ENCODE measurements around the gene SOCS3.

The SOCS3 gene

GRCh38 chr17:78364436-78365281, 4.8 kb upstream of the SOCS3 start:
- H3K4me3 ChIP-seq (ENCODE audit: low read length): no peak overlapping the region
- no peaks in the 10 kb centered on the region for H3K79me2 ChIP-seq (ENCODE audit: low read length)
- no peaks in the 10 kb centered on the region for H3K4me1 ChIP-seq (ENCODE audit: low read length)
- H3K9me3 ChIP-seq (replicated peaks; ENCODE audit: insufficient read depth, low read length): no peaks in the 10 kb centered on the region
- H3K27me3 ChIP-seq (replicated peaks; ENCODE audit: insufficient read depth, low read length): peaks cover 81% of the 10 kb centered on the region
- no peaks in the 10 kb centered on the region for H4K20me1 ChIP-seq (ENCODE audit: insufficient read depth, low read length)
- no peak overlapping the region for H2AFZ ChIP-seq (ENCODE audit: low read length)
- H3F3A ChIP-seq (ENCODE audit: insufficient read depth, low read length): 0 out of 2 replicates have a peak, but pooled peaks cover 5% of the 10 kb centered on the region
- no peak for TF ChIP-seq EZH2 (optimal IDR thresholded peaks at IDR 0.05; ENCODE audit: low read depth, low read length)
- no peak for TF ChIP-seq EZH2phosphoT487 (IDR thresholded peaks at IDR 0.05; ENCODE audit: low read length)
- DNase-seq: no peak
- no peak overlapping the region for H3K27ac ChIP-seq (ENCODE audit: low read length)
- H3K9me2 ChIP-seq (replicated peaks; ENCODE audit: insufficient read depth, low read length): no peaks in the 10 kb centered on the region
- no peak overlapping the region for H3K4me2 ChIP-seq (ENCODE audit: low read depth, low read length)
- H3K9ac ChIP-seq (ENCODE audit: low read length): no peak overlapping the region
- no peaks in the 10 kb centered on the region for H3K36me3 ChIP-seq (replicated peaks; ENCODE audit: insufficient read depth, low read length)

- Histone ChIP-seq H3K4me2 (ENCODE audit: low read depth, low read length) (no peak overlapping the region), H3K9me2 (replicated peaks; ENCODE audit: insufficient read depth, low read length) (no peaks in the 10 kb centered on the region), H3K27me3 (replicated peaks; ENCODE audit: insufficient read depth, low read length) (peaks cover 83% of the 10 kb centered on the region), H3F3A (ENCODE audit: insufficient read depth, low read length) (0 out of 2 replicates have a peak, but pooled peaks cover 7% of the 10 kb centered on the region), H2AFZ (ENCODE audit: low read length) (no peak overlapping the region), H3K4me3 (ENCODE audit: low read length) (no peak overlapping the region), H3K4me1 (ENCODE audit: low read length) (no peaks in the 10 kb centered on the region), H3K27ac (ENCODE audit: low read length) (no peak overlapping the region), H3K9ac (ENCODE audit: low read length) (no peak overlapping the region), H3K36me3 (replicated peaks; ENCODE audit: insufficient read depth, low read length) (no peaks in the 10 kb centered on the region), H3K9me3 (replicated peaks; ENCODE audit: insufficient read depth, low read length) (no peaks in the 10 kb centered on the region), H3K79me2 (ENCODE audit: low read length) (no peaks in the 10 kb centered on the region), H4K20me1 (ENCODE audit: insufficient read depth, low read length) (no peaks in the 10 kb centered on the region)
- TF ChIP-seq EZH2 (optimal IDR thresholded peaks at IDR 0.05; ENCODE audit: low read depth, low read length) (no peak), CTCF (IDR thresholded peaks at IDR 0.05; ENCODE audit: low read length) (0 out of 2 replicates have a peak, but pooled peaks have one; percentile 5), EZH2phosphoT487 (IDR thresholded peaks at IDR 0.05; ENCODE audit: low read length) (no peak)
- no peak for DNase-seq
Measured at GRCh38 chr17:78362671-78363070, 2.8 kb upstream of the SOCS3 start.

- Histone ChIP-seq H3K9me3 (replicated peaks; ENCODE audit: insufficient read depth, low read length) (no peaks in the 10 kb centered on the region), H3K27ac (ENCODE audit: low read length) (no peak overlapping the region), H3K79me2 (ENCODE audit: low read length) (no peaks in the 10 kb centered on the region), H3K9me2 (replicated peaks; ENCODE audit: insufficient read depth, low read length) (no peaks in the 10 kb centered on the region), H3K27me3 (replicated peaks; ENCODE audit: insufficient read depth, low read length) (peaks cover 83% of the 10 kb centered on the region), H4K20me1 (ENCODE audit: insufficient read depth, low read length) (no peaks in the 10 kb centered on the region), H3K4me3 (ENCODE audit: low read length) (no peak overlapping the region), H3K4me2 (ENCODE audit: low read depth, low read length) (no peak overlapping the region), H2AFZ (ENCODE audit: low read length) (no peak overlapping the region), H3K36me3 (replicated peaks; ENCODE audit: insufficient read depth, low read length) (no peaks in the 10 kb centered on the region), H3F3A (ENCODE audit: insufficient read depth, low read length) (0 out of 2 replicates have a peak, but pooled peaks cover 12% of the 10 kb centered on the region), H3K9ac (ENCODE audit: low read length) (no peak overlapping the region), H3K4me1 (ENCODE audit: low read length) (peaks cover 1% of the 10 kb centered on the region)
- TF ChIP-seq CTCF (IDR thresholded peaks at IDR 0.05; ENCODE audit: low read length) (no peak), EZH2 (optimal IDR thresholded peaks at IDR 0.05; ENCODE audit: low read depth, low read length) (no peak), EZH2phosphoT487 (IDR thresholded peaks at IDR 0.05; ENCODE audit: low read length) (no peak)
- DNase-seq: no peak
Measured at GRCh38 chr17:78362232-78362631, 2.4 kb upstream of the SOCS3 start.
